ENCODE data around the gene CNKSR1.

The CNKSR1 gene, protein sequence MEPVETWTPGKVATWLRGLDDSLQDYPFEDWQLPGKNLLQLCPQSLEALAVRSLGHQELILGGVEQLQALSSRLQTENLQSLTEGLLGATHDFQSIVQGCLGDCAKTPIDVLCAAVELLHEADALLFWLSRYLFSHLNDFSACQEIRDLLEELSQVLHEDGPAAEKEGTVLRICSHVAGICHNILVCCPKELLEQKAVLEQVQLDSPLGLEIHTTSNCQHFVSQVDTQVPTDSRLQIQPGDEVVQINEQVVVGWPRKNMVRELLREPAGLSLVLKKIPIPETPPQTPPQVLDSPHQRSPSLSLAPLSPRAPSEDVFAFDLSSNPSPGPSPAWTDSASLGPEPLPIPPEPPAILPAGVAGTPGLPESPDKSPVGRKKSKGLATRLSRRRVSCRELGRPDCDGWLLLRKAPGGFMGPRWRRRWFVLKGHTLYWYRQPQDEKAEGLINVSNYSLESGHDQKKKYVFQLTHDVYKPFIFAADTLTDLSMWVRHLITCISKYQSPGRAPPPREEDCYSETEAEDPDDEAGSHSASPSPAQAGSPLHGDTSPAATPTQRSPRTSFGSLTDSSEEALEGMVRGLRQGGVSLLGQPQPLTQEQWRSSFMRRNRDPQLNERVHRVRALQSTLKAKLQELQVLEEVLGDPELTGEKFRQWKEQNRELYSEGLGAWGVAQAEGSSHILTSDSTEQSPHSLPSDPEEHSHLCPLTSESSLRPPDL

DNA sequence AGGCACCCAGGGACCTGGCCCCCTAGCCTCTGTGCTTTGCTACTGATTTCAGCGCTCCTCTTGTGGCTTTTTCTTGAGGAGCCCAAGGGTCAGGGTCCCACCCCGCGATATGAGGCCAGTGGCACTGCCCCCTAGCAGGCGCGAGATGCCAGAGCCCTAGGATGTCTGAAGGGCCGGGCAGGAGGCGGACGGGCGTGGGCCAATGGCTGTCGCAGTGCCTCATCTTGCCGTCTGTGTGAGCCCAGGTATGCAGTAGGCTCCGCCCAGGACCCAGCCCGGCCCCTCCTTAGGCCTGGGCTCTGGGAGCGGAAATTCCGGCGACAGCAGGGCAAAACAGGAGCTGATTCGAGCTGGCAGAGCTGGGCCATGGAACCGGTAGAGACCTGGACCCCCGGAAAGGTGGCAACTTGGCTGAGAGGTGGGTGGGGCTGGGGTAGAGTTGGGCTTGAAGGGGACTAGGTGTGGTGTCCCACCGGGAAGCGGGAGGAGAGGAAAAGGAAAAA, at the start of gene CNKSR1:
Gene CNKSR1 (plus strand): TSS at position 310 of the 503 bp plus-strand sequence. CDS start 57 bp downstream, at position 367.
- peak; percentile 82 to 89 for DNase-seq (ENCODE audit: low read depth in 1 of 2, low spot score in 1 of 2)
- in situ Hi-C loops (cut with HindIII; ENCODE audit: low pct_unique_long_range_greater_than_20kb, low sequenced_read_pairs): no loop called here

DNA sequence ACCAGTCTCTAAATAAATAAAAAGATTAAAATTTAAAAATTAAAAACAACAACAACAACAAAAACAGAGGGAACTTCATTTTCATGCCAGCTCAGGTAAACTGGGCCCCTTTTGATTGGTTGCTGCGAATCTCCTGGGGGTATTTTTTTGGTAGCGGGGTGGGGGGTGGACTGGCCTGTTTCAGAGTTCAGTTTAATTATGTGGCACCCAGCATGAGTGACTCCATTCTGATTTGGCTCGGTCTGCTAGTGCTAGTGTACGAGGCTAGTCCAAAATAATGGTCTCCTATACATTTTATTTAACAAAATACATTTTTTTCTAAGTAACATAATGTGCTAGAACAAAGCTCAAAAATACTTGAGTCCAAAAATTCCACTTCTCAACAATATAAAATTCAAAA, 47.5 kb upstream of the CNKSR1 start:
- in situ Hi-C loops (cut with HindIII; ENCODE audit: low pct_unique_long_range_greater_than_20kb, low sequenced_read_pairs): no loop called here
- no peak for DNase-seq (ENCODE audit: low read depth in 1 of 2, low spot score in 1 of 2)
- TF ChIP-seq JUND (IDR thresholded peaks at IDR 0.05; ENCODE audit: low read depth): no peak

More for the DNA sequence above, at the start of gene CNKSR1:
- TF ChIP-seq JUND (IDR thresholded peaks at IDR 0.05; ENCODE audit: low read depth): no peak

DNA sequence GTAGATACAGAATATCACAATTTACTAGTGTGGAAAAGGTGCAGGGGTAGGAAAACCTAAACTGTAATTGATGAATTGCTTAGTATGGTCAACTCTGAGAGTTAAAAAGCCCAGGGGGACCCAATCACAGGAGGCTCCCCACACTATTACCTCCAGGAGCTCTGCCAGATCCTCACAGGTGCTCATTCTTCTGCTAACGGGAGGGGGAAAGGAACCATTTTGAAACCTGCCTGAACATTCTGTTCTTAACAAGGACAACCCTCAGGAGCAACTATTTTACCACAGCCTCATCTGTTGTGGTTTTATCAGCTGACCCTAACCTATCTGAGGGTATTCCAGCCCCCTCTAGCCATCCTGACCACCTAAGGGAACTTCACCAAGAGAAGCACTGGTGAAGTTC, 46.6 kb upstream of the CNKSR1 start:
- no peak for DNase-seq (ENCODE audit: low read depth in 1 of 2, low spot score in 1 of 2)
- in situ Hi-C loops (cut with HindIII; ENCODE audit: low pct_unique_long_range_greater_than_20kb, low sequenced_read_pairs): no loop called here
- no peak for TF ChIP-seq JUND (IDR thresholded peaks at IDR 0.05; ENCODE audit: low read depth)

DNA sequence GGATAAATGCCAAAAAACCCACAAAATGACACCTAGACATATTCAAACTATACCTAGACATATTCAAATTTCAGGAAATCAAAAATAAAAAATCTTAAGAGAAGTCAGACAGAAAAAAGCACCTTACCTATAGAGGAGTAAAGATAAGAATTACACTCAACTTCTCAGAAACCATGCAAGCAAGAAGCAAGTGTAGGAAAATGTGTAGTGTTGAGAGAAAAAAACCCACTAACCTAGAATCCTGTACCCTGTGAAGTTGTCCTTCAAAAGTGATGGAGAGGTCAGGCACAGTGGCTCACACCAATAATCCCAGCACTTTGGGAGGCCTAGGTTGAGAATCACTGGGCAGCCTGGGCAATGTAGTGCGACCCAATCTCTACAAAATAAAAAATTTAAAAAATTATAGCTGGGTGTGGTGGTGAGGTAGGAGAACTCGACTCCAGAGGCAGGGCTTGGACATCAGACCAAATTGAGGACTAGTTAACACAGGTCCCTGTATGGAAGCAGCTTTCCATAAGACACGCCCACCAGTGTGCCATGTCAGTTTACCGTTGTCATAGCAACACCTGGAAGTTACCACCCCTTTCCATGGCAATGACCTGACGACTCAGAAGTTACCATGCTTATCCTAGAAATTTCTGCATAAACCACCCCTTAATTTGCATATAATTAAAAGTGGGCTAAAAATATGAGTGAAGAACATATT, 45.0 kb upstream of the CNKSR1 start:
- in situ Hi-C loops (cut with HindIII; ENCODE audit: low pct_unique_long_range_greater_than_20kb, low sequenced_read_pairs): no loop called here
- TF ChIP-seq JUND (IDR thresholded peaks at IDR 0.05; ENCODE audit: low read depth): no peak
- peak in 1 of 2 experiments; percentile 69 for DNase-seq (ENCODE audit: low read depth in 1 of 2, low spot score in 1 of 2)

DNA sequence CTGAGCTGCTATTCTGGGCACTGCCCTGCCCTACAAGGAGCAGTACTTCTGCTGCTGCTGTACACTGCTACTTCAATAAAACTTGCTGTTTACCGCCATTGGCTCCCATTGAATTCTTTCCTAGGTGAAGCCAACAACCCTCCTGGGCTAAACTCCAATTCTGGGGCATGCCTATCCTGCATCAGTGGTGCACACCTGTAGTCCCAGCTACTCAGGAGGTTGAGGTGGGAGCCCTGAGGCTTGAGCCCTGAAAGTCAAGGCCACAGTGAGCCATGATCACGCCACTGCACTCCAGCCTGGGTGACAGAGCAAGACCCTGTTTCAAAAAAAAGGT, 44.5 kb upstream of the CNKSR1 start:
- TF ChIP-seq JUND (IDR thresholded peaks at IDR 0.05; ENCODE audit: low read depth): no peak
- in situ Hi-C loops (cut with HindIII; ENCODE audit: low pct_unique_long_range_greater_than_20kb, low sequenced_read_pairs): no loop called here
- DNase-seq (ENCODE audit: low read depth in 1 of 2, low spot score in 1 of 2): no peak

DNA sequence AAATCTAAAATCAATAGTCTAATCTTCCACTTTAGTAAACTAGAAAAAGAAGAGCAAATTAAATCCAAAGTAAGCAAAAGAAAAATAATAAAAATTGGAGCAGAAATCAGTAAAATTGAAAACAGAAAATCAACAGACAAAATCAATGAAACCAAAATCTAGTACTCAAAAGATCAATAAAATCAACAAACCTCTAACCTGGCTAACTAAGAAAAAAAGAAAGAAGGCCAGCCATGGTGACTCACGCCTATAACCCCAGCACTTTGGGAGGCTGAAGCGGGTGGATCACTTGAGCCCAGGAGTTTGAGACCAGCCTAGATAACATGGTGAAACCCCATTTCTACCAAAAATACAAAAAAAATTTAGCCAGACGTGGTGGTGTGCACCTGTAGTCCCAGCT, 42.8 kb upstream of the CNKSR1 start:
- no peak for DNase-seq (ENCODE audit: low read depth in 1 of 2, low spot score in 1 of 2)
- in situ Hi-C loops (cut with HindIII; ENCODE audit: low pct_unique_long_range_greater_than_20kb, low sequenced_read_pairs): no loop called here
- no peak for TF ChIP-seq JUND (IDR thresholded peaks at IDR 0.05; ENCODE audit: low read depth)

DNA sequence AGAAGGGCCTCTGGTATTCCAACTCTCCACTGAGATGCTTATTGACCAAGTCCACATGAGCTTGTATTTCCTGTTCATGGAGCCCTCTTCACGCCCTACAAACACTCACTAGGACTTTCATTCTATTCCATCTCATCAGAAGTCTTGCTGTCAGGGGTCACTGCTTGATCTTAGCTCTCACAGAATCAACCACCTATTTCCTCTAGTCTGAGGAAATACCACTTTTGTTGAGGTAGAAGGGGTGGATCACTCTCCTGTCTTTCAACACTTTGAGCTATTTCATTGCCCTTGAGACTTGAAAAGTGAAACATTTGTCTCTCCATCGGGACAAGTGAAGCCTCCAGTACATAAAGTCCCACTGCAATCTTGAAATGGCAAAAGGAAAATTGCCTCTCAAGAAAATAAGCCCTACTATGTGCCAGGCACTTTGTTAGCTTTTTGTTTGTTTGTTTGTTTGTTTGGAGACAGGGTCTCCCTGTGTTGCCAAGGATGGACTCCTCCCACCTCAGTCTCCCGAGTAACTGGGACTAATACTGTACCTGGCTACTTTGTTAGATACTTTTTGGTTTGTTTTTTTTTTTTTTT, 38.2 kb upstream of the CNKSR1 start:
- DNase-seq (ENCODE audit: low read depth in 1 of 2, low spot score in 1 of 2): no peak
- in situ Hi-C loops (cut with HindIII; ENCODE audit: low pct_unique_long_range_greater_than_20kb, low sequenced_read_pairs): no loop called here
- TF ChIP-seq JUND (IDR thresholded peaks at IDR 0.05; ENCODE audit: low read depth): no peak

DNA sequence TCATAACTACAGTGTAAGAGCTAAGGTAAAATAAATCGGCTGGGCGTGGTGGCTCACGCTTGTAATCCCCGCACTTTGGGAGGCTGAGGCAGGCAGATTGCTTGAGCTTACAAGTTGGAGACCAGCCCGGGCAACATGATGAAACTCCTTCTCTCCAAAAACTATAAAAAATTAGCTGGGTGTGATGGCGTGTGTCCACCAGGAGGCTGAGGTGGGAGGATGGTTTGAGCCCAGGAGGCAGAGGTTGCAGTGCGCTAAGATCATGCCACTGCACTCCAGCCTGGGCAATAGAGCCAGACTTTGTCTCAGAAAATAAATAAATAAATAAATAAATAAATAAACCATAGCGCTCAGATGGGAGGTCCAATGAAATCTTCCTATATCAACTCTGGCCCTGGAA, 35.1 kb upstream of the CNKSR1 start:
- DNase-seq (ENCODE audit: low read depth in 1 of 2, low spot score in 1 of 2): no peak
- in situ Hi-C loops (cut with HindIII; ENCODE audit: low pct_unique_long_range_greater_than_20kb, low sequenced_read_pairs): no loop called here
- no peak for TF ChIP-seq JUND (IDR thresholded peaks at IDR 0.05; ENCODE audit: low read depth)

DNA sequence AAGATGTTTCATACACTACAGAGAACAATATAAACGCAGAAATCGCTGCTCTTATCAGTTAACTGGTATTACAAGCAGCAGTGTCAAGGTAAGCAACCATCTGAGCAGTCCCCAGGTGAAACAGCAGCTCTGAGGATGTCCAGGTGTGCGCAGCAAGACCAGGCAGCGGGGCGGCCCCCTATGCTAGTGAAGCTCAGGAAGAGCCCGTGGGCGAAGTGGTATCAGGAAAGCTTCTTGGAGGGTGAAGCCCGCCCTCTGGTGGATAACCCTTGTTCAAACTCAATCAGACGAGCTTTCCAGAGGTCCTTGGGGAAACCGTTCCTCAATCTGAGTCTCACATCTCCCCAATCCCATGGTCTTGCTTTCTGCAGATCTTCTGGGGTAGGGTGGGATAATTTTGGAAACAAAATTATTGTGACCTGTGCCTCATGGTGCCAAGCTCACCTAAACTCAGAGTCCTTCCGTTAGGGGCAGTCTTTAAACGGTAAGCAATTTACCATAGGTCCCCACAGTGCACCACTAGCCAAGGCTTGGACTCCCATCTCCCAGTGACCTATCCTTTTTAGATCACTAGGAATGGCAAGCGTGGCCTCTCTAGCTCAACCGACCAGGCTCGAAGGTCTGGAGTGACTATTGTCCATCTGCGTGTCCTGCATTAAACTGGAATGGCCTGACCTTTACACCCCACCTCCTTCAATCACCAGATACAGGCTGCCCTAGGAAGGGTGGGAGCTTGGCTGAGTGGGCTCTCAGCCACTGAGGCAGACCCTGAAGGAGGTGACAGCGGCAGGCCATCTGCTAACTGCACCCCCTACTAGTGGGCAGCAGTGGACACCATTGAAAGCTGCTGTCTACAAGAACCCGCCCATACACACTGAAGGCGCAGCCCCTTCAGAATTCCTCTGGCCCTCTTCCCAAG, 32.0 kb upstream of the CNKSR1 start:
- no peak for TF ChIP-seq JUND (IDR thresholded peaks at IDR 0.05; ENCODE audit: low read depth)
- in situ Hi-C loops (cut with HindIII; ENCODE audit: low pct_unique_long_range_greater_than_20kb, low sequenced_read_pairs): no loop called here
- DNase-seq (ENCODE audit: low read depth in 1 of 2, low spot score in 1 of 2): peak; percentile 37 to 84

DNA sequence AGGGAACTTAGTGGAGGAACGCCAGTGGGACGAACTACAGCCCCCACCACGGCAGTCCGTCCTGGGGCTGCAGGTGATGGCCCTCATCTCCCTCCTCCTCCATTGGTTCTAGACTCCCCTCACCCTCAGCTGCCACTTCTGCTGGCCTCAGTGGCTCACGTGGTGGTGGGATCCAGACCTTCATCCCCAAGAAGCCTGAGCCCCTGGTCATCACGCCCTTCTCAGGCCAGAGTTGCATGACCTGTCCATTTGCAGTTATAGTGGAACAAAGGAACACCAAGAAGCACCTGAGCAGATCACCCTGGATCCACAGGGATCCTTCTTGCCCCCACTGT, 31.4 kb upstream of the CNKSR1 start:
- in situ Hi-C loops (cut with HindIII; ENCODE audit: low pct_unique_long_range_greater_than_20kb, low sequenced_read_pairs): no loop called here
- DNase-seq (ENCODE audit: low read depth in 1 of 2, low spot score in 1 of 2): no peak
- no peak for TF ChIP-seq JUND (IDR thresholded peaks at IDR 0.05; ENCODE audit: low read depth)

DNA sequence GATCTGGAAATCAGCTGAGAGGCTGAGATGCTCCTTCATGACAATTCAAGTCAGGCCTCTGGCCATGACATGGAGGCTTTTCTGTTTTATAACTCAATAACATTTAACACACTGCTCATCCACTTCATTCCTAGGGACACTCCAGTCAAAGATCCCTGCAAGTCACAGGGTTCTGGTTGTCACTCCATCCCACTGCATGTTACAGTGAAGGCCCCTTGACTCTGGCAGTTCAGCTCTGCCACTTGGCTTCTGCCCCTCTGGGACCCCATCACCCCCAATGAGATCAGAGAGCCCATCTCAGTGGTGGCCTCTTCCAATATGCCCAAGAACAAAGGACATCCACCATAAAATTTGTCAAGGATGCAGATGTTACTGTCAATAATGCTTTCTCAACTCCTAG, 28.4 kb upstream of the CNKSR1 start:
- in situ Hi-C loops (cut with HindIII; ENCODE audit: low pct_unique_long_range_greater_than_20kb, low sequenced_read_pairs): no loop called here
- no peak for TF ChIP-seq JUND (IDR thresholded peaks at IDR 0.05; ENCODE audit: low read depth)
- DNase-seq (ENCODE audit: low read depth in 1 of 2, low spot score in 1 of 2): no peak
